Endothelial cell of umbilical vein (primary cell): Measurements from ENCODE around the gene IDUA. TPM values are rescaled to one million over a fixed set of nuclear protein-coding genes. Genes with fewer than 3 reads are reported as not detected.

Experiments
- BruUV-seq: library from RNA; stranded (reverse); fragments of 400-500 nt; replicated peaks from 2 replicates; lab custom pipeline; 2021; lab: Mats Ljungman, UMichigan
- CTCF ChIA-PET: fragments of 300-600, 350-600 bp; sonication (Branson Sonifier 250); formaldehyde crosslinking; loops from one replicate; lab custom pipeline; 2021; ENCODE audit warnings: antibody characterized with exemption, inconsistent platforms; lab: Charles Lee
- POLR2A ChIA-PET: fragments of 300-600, 350-600 bp; sonication (Branson Sonifier 250); formaldehyde crosslinking; loops from one replicate; lab custom pipeline; 2021; ENCODE audit warnings: antibody characterized with exemption, inconsistent platforms; lab: Charles Lee
- DNase-seq: peaks from one replicate; pipeline ENCODE4 v3.0.0-alpha.2; 2011; ENCODE audit warnings: low read depth, low spot score
- FAIRE-seq: peaks from 2 replicates; lab custom pipeline; 2011; peaks lifted over from hg19 to GRCh38; lab: Jason Lieb, UNC
- H2AFZ ChIP-seq: 2 replicates; pipeline ENCODE4 v1.6.0; 2012; ENCODE audit warnings: low read depth, low read length, control low read depth, inconsistent platforms
- H3K27ac ChIP-seq: 2 replicates; pipeline ENCODE4 v1.5.1; 2011; ENCODE audit warnings: low read depth, mild to moderate bottlenecking, control low read depth, low read length, moderate library complexity; ENCODE audit not compliant: insufficient read depth
- H3K27me3 ChIP-seq, 2 experiments: 2 replicates each; pipeline versions ENCODE4 v1.6.0 to v1.6.1; 2011; ENCODE audit warnings: low read length in 2 of 2, mixed read lengths in 1 of 2; ENCODE audit not compliant: control insufficient read depth in 2 of 2, insufficient read depth in 2 of 2
- H3K36me3 ChIP-seq, 2 experiments: 2 replicates in 1 of 2; 3 replicates in 1 of 2; pipeline ENCODE4 v1.5.1; 2011; ENCODE audit warnings: low read length in 2 of 2, mild to moderate bottlenecking in 1 of 2, moderate library complexity in 1 of 2; ENCODE audit not compliant: control insufficient read depth in 2 of 2, insufficient read depth in 2 of 2; ENCODE audit errors: extremely low read depth in 1 of 2
- H3K4me1 ChIP-seq: 3 replicates; pipeline ENCODE4 v1.5.1; 2011; ENCODE audit warnings: mild to moderate bottlenecking, low read length; ENCODE audit not compliant: control insufficient read depth, insufficient read depth; ENCODE audit errors: extremely low read depth
- H3K4me2 ChIP-seq: 2 replicates; pipeline ENCODE4 v1.6.1; 2011; ENCODE audit warnings: low read length, control low read depth, mixed read lengths; ENCODE audit not compliant: insufficient read depth
- H3K4me3 ChIP-seq, 3 experiments: fragments of 200-600 bp in 1 of 3; sonication (generic), shearing (Covaris generic) in 1 of 3; replicated peaks in 1 of 3; 2 replicates each; pipeline ENCODE4 v1.5.1; 2011 to 2016; ENCODE audit warnings: control low read depth in 3 of 3, low read length in 3 of 3, mild to moderate bottlenecking in 2 of 3, inconsistent platforms in 1 of 3, low read depth in 1 of 3, moderate library complexity in 1 of 3; ENCODE audit not compliant: insufficient read depth in 1 of 3
- H3K79me2 ChIP-seq: 2 replicates; pipeline ENCODE4 v1.6.0; 2012; ENCODE audit warnings: low read length, inconsistent platforms; ENCODE audit not compliant: control insufficient read depth, insufficient read depth
- H3K9ac ChIP-seq: replicated peaks from 2 replicates; pipeline ENCODE3; 2011; ENCODE audit warnings: low read length, control low read depth; ENCODE audit not compliant: insufficient read depth; ENCODE audit errors: extremely low read depth
- H3K9me1 ChIP-seq: replicated peaks from 3 replicates; pipeline ENCODE4 v1.6.0; 2011; ENCODE audit warnings: mild to moderate bottlenecking, low read length; ENCODE audit not compliant: control insufficient read depth, insufficient read depth; ENCODE audit errors: extremely low read depth
- H3K9me3 ChIP-seq: replicated peaks from 2 replicates; pipeline ENCODE4 v1.5.1; 2012; ENCODE audit warnings: low read length, inconsistent platforms; ENCODE audit not compliant: control insufficient read depth, insufficient read depth
- H4K20me1 ChIP-seq: replicated peaks from 2 replicates; pipeline ENCODE3; 2011; ENCODE audit warnings: mild to moderate bottlenecking, low read length; ENCODE audit not compliant: control insufficient read depth, insufficient read depth; ENCODE audit errors: extremely low read depth
- EZH2 ChIP-seq: IDR thresholded peaks from 2 replicates; pipeline ENCODE4 v1.6.1; 2012; ENCODE audit warnings: borderline replicate concordance, low read depth, mild to moderate bottlenecking, moderate library complexity, low read length, inconsistent platforms; ENCODE audit not compliant: severe bottlenecking
- FOS ChIP-seq: IDR thresholded peaks from 2 replicates; pipeline ENCODE4 v1.6.1; 2011; ENCODE audit warnings: mild to moderate bottlenecking, low read length, moderate library complexity, borderline replicate concordance; ENCODE audit not compliant: insufficient read depth
- GATA2 ChIP-seq: IDR thresholded peaks from 2 replicates; pipeline ENCODE4 v1.7.0; 2011; ENCODE audit warnings: low read depth, mild to moderate bottlenecking, moderate library complexity, mixed read lengths, low read length; ENCODE audit not compliant: insufficient read length, insufficient read depth
- POLR2A ChIP-seq: IDR thresholded peaks from 2 replicates; pipeline ENCODE4 v1.6.1; 2012; ENCODE audit warnings: low read depth, mild to moderate bottlenecking, control low read depth, low read length
- dilution Hi-C: fragments of 300-500 bp; cut with MboI; formaldehyde crosslinking; loops from one replicate; pipeline ENCODE4 v1.15.0; 2019; ENCODE audit warnings: low sequenced_read_pairs; ENCODE audit not compliant: extremely low pct_ligation_motif_present
- intact Hi-C: fragments of 100-400 bp; cut with micrococcal nuclease; formaldehyde crosslinking; loops from one replicate; pipeline ENCODE4 v1.10.0; 2022
- polyA plus RNA-seq, 4 experiments: library from polyadenylated mRNA; depleted of rRNA in 3 of 4; stranded (reverse) in 3 of 4; unstranded in 1 of 4; fragments of >200 nt; gene quantifications; 2 replicates each; pipeline versions ENCODE4 v1.2.1 to v1.2.3, GENCODE V29; 2011 to 2012; ENCODE audit warnings: missing spikeins in 1 of 4
- total RNA-seq: library from RNA; stranded (reverse); gene quantifications from 2 replicates; pipeline ENCODE4 v1.2.3, GENCODE V29; 2021
- TF ChIP-seq, protein P1 (sequence below): IDR thresholded peaks from 2 replicates; pipeline ENCODE4 v1.6.1; 2011; ENCODE audit not compliant: insufficient read depth, insufficient read length
- TF ChIP-seq, protein P2 (sequence below), 2 donors: IDR thresholded peaks; 1 replicate in 1 of 2; 2 replicates in 1 of 2; pipeline ENCODE4 v1.5.1; 2011; ENCODE audit warnings: low read length in 2 of 2, mild to moderate bottlenecking in 2 of 2, moderate library complexity in 2 of 2, control low read depth in 1 of 2, inconsistent platforms in 1 of 2, low read depth in 1 of 2; ENCODE audit not compliant: insufficient read depth in 1 of 2; ENCODE audit errors: extremely low read depth in 1 of 2

Gene IDUA
- total and polyA plus RNA-seq, 2 donors (not counting 3 experiments of a cell fraction or from before 2014, with no cell fraction given) = 19.1 to 34.1 TPM

DNA sequence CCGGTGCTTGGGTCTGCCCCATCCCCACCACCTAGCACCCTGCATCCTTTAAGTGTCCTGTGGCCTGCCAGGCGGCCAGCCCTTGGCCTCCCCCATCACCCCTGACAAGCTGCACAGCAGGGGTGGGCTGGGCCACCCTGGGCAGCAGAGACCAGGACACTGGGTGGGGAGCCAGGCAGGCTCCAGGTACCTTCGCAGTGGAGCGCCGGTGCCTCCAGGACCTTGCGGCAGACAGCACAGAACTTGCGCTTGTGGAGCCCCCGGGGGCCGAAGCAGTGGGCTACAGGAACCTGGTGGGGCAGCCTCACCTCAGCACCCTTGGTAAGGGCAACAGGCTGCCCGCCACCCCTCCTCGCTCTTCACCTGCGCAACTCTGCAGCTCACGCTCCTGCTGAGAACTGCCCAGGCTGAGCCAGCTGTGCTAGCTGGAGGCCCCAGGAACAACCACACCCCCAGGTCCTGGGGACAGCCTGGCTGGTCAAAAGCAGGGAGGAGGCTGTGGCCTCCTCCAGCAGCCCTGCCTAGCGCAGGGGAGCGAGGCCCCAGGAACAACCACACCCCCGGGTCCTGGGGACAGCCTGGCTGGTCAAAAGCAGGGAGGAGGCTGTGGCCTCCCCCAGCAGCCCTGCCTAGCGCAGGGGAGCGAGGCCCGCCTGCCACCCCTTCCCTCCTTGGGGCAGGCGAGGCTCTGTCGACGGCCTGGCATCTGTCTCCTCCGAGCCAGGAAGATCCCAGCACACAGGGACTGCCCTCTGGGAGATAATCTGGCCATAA lies 18.0 kb upstream of the IDUA start:
- dilution Hi-C loops (no loop called here), intact Hi-C loops (no loop called here)
- Histone ChIP-seq H4K20me1 (no peaks in the 10 kb centered on the region), H3K79me2 (no peaks in the 10 kb centered on the region), H3K4me3 (no peak overlapping the region), H3K9me3 (no peaks in the 10 kb centered on the region), H3K27ac (no peak overlapping the region), H2AFZ (no peak overlapping the region), H3K9me1 (no peaks in the 10 kb centered on the region), H3K4me1 (peaks cover 11% of the 10 kb centered on the region), H3K9ac (no peak overlapping the region), H3K4me2 (no peak overlapping the region), H3K36me3 (peaks cover 0 to 16% of the 10 kb centered on the region in 2 experiments), H3K27me3 (no peaks in the 10 kb centered on the region)
- DNase-seq = no peak
- BruUV-seq = no TSS peak
- TF ChIP-seq EZH2 (no peak), GATA2 (no peak), POLR2A (no peak), FOS (no peak)
- TF ChIP-seq, protein P1, sequence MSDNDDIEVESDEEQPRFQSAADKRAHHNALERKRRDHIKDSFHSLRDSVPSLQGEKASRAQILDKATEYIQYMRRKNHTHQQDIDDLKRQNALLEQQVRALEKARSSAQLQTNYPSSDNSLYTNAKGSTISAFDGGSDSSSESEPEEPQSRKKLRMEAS = no peak
- TF ChIP-seq, protein P2, sequence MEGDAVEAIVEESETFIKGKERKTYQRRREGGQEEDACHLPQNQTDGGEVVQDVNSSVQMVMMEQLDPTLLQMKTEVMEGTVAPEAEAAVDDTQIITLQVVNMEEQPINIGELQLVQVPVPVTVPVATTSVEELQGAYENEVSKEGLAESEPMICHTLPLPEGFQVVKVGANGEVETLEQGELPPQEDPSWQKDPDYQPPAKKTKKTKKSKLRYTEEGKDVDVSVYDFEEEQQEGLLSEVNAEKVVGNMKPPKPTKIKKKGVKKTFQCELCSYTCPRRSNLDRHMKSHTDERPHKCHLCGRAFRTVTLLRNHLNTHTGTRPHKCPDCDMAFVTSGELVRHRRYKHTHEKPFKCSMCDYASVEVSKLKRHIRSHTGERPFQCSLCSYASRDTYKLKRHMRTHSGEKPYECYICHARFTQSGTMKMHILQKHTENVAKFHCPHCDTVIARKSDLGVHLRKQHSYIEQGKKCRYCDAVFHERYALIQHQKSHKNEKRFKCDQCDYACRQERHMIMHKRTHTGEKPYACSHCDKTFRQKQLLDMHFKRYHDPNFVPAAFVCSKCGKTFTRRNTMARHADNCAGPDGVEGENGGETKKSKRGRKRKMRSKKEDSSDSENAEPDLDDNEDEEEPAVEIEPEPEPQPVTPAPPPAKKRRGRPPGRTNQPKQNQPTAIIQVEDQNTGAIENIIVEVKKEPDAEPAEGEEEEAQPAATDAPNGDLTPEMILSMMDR (IDR thresholded peaks at IDR 0.05; ENCODE audit: extremely low read depth in 1 of 2, insufficient read depth in 1 of 2, low read depth in 1 of 2, low read length in 2 of 2) = no peak
- POLR2A ChIA-PET = no interaction called here
- CTCF ChIA-PET = no interaction called here
- FAIRE-seq = no peak
